Measurements from ENCODE around the gene PSMD12.

DNA sequence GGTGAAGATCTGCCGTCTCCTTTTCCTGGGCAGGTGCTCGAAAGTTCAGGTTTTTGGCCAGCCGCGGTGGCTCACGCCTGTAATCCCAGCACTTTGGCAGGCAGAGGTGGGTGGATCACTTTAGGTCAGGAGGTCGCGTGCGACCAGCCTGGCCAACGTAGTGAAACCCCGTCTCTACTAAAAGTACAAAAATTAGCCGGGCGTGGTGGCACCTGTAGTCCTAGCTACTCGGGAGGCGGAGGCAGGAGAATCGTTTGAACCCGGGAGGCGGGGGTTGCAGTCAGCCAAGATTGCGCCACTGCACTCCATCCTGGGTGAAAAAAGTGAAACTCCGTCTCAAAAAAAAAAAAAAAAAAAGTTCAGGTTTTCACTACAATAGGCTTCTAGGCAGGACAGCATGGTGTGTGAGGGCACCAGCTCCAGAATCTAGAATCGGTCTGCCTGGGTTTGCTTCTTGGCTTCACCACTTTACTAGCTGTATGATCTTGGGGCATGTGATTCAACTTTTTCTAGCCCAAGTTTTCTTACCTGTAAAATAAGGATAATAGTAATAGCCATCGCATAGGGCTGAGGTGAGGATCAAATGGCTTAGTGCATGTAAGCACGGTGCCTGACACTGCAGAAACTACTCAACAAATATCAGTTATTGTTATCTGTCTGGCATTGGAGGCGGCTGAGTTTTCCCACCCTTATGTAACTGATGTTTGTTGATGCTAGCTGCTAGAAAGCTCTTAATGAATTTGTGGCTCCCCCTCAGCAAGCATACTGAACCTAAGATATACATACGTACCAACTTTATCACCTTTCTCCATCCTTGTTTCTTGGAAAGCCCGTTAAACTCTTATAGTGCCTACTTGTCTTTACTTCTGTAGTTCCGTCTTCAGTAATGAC, 1.3 kb downstream of the PSMD12 start:
- TF ChIP-seq CTCF (conservative IDR thresholded peaks at IDR 0.05 in 1 of 2, IDR thresholded peaks at IDR 0.05 in 1 of 2; ENCODE audit: low read depth in 1 of 2, low read length in 2 of 2) (no peak), EZH2 (IDR thresholded peaks at IDR 0.05; ENCODE audit: low read length, missing control alignments) (no peak)

Data from fibroblast of lung (primary cell).